Activated naive CD4-positive, alpha-beta T cell treated with anti-CD3 and anti-CD28 coated beads for 36 hours (primary cell): ENCODE data around the gene RFFL. TPM values are rescaled to one million over a fixed set of nuclear protein-coding genes. Genes with fewer than 3 reads are reported as not detected.

ENCODE experiments used
- CTCF ChIA-PET: fragments of 350-600 bp; sonication (Branson Sonifier 250); formaldehyde crosslinking; loops from one replicate; lab custom pipeline; 2021; ENCODE audit warnings: antibody characterized with exemption; lab: Charles Lee
- DNase-seq: peaks from one replicate; pipeline ENCODE4 v3.0.0-alpha.2; 2020
- H3K27ac Mint-ChIP-seq: one replicate; pipeline ENCODE4 v1.8.0; 2021; ENCODE audit warnings: mild to moderate bottlenecking, mixed read lengths
- H3K27me3 Mint-ChIP-seq: one replicate; pipeline ENCODE4 v1.8.0; 2021; ENCODE audit warnings: low read depth, mixed read lengths
- H3K36me3 Mint-ChIP-seq: one replicate; pipeline ENCODE4 v1.8.0; 2021; ENCODE audit warnings: low read depth, mixed read lengths
- H3K4me1 Mint-ChIP-seq: one replicate; pipeline ENCODE4 v1.8.0; 2021; ENCODE audit warnings: low read depth, mixed read lengths
- H3K4me3 Mint-ChIP-seq: one replicate; pipeline ENCODE4 v1.8.0; 2021; ENCODE audit warnings: mild to moderate bottlenecking, moderate library complexity, mixed read lengths
- H3K9me3 Mint-ChIP-seq: one replicate; pipeline ENCODE4 v1.8.0; 2021; ENCODE audit warnings: mixed read lengths
- intact Hi-C: fragments of 100-400 bp; cut with micrococcal nuclease; formaldehyde crosslinking; loops from one replicate; pipeline ENCODE4 v1.15.1; 2023
- total RNA-seq, 2 experiments: library from RNA; stranded (reverse); gene quantifications; one replicate each; pipeline ENCODE4 v1.2.3, GENCODE V29; 2021

RFFL gene
- total RNA-seq, 2 experiments from 2014 or later = 17.8 to 18.2 TPM

- H3K4me1 Mint-ChIP-seq = peaks cover 48% of the 10 kb centered on the region
- DNase-seq = peak; percentile 61
- peak overlapping the region; percentile 96 for H3K27ac Mint-ChIP-seq
- peaks cover under 1% of the 10 kb centered on the region for H3K36me3 Mint-ChIP-seq
- peak overlapping the region; percentile 85 for H3K4me3 Mint-ChIP-seq
- intact Hi-C loops = loop anchor here (1.0 to 2.0 kb wide), 10 partner anchors 26 to 497 kb away; partner anchors contain the start of genes AP2B1, CCT6B, LIG3 and NLE1
- H3K27me3 Mint-ChIP-seq = no peaks in the 10 kb centered on the region
- no peaks in the 10 kb centered on the region for H3K9me3 Mint-ChIP-seq
- CTCF ChIA-PET = interaction anchor here (0.6 to 2.3 kb wide), 37 partner anchors 12 to 547 kb away, joined by 3 to 25 read pairs (median 4); partner anchors contain the start of genes FNDC8, LIG3 and RFFL
Observed at GRCh38 chr17:35089586-35090296, 26.2 kb upstream of the RFFL start.

- intact Hi-C loops = loop anchor here (1.0 to 2.0 kb wide), 11 partner anchors 16 to 498 kb away; partner anchors contain the start of genes AP2B1, CCT6B, LIG3 and NLE1
- Mint-ChIP-seq H3K27ac (peak overlapping the region; percentile 96), H3K27me3 (no peaks in the 10 kb centered on the region), H3K36me3 (no peaks in the 10 kb centered on the region), H3K4me3 (peak overlapping the region; percentile 86), H3K4me1 (peaks cover 48% of the 10 kb centered on the region), H3K9me3 (no peaks in the 10 kb centered on the region)
- CTCF ChIA-PET = interaction anchor here (0.6 to 2.3 kb wide), 30 partner anchors 12 to 547 kb away, joined by 3 to 25 read pairs (median 4); partner anchors contain the start of genes FNDC8, LIG3 and RFFL
- DNase-seq = peak; percentile 89
Observed at GRCh38 chr17:35088881-35089585, 25.5 kb upstream of the RFFL start.

GRCh38 chr17:35088356-35088880 is 24.9 kb upstream of the RFFL start:
- Mint-ChIP-seq H3K4me3 (peak overlapping the region; percentile 86), H3K36me3 (no peaks in the 10 kb centered on the region), H3K27ac (peak overlapping the region; percentile 92), H3K9me3 (no peaks in the 10 kb centered on the region), H3K27me3 (no peaks in the 10 kb centered on the region), H3K4me1 (peaks cover 54% of the 10 kb centered on the region)
- intact Hi-C loops = loop anchor here (1.0 to 2.0 kb wide), 3 partner anchors 15 to 498 kb away; partner anchors contain the start of gene AP2B1
- no peak for DNase-seq
- CTCF ChIA-PET = no interaction called here

GRCh38 chr17:35087731-35088355 is 24.3 kb upstream of the RFFL start:
- Mint-ChIP-seq H3K9me3 (no peaks in the 10 kb centered on the region), H3K36me3 (no peaks in the 10 kb centered on the region), H3K27ac (peak overlapping the region; percentile 92), H3K4me1 (peaks cover 59% of the 10 kb centered on the region), H3K4me3 (peak overlapping the region; percentile 86), H3K27me3 (no peaks in the 10 kb centered on the region)
- DNase-seq = peak; percentile 56
- intact Hi-C loops = loop anchor here (1.0 to 2.0 kb wide), 3 partner anchors 15 to 499 kb away; partner anchors contain the start of gene AP2B1
- CTCF ChIA-PET = interaction anchor here (0.6 to 1.0 kb wide), 2 partner anchors 10 to 87 kb away, joined by 3 read pairs; no protein-coding TSS in a partner anchor

- peaks cover 67% of the 10 kb centered on the region for H3K4me1 Mint-ChIP-seq
Observed at GRCh38 chr17:35086931-35087573, 23.5 kb upstream of the RFFL start.

GRCh38 chr17:35086164-35086563 is 22.7 kb upstream of the RFFL start:
- CTCF ChIA-PET = interaction anchor here (0.9 to 1.7 kb wide), 3 partner anchors 12 to 64 kb away, joined by 3 to 7 read pairs (median 4); partner anchors contain the start of gene RFFL
- intact Hi-C loops = no loop called here
- no peak for DNase-seq
- no peaks in the 10 kb centered on the region for H3K36me3 Mint-ChIP-seq
- H3K4me1 Mint-ChIP-seq = peaks cover 73% of the 10 kb centered on the region
- no peak overlapping the region for H3K4me3 Mint-ChIP-seq
- H3K9me3 Mint-ChIP-seq = no peaks in the 10 kb centered on the region
- no peak overlapping the region for H3K27ac Mint-ChIP-seq
- H3K27me3 Mint-ChIP-seq = no peaks in the 10 kb centered on the region

More at GRCh38 chr17:35086931-35087573, 23.5 kb upstream of the RFFL start:
- intact Hi-C loops = no loop called here
- Mint-ChIP-seq H3K27me3 (no peaks in the 10 kb centered on the region), H3K4me3 (peak overlapping the region; percentile 86), H3K27ac (peak overlapping the region; percentile 92), H3K36me3 (no peaks in the 10 kb centered on the region), H3K9me3 (no peaks in the 10 kb centered on the region)
- CTCF ChIA-PET = interaction anchor here (0.6 to 1.0 kb wide), 2 partner anchors 10 to 86 kb away, joined by 3 read pairs; no protein-coding TSS in a partner anchor
- no peak for DNase-seq

GRCh38 chr17:35084987-35085386 is 21.5 kb upstream of the RFFL start:
- Mint-ChIP-seq H3K4me1 (peaks cover 77% of the 10 kb centered on the region), H3K27ac (no peak overlapping the region), H3K27me3 (no peaks in the 10 kb centered on the region), H3K36me3 (no peaks in the 10 kb centered on the region), H3K4me3 (no peak overlapping the region), H3K9me3 (no peaks in the 10 kb centered on the region)
- DNase-seq = peak; percentile 18
- CTCF ChIA-PET = interaction anchor here (1.7 kb wide), 1 partner anchor 10 kb away, joined by 7 read pairs; no protein-coding TSS in a partner anchor
- intact Hi-C loops = no loop called here

- no peaks in the 10 kb centered on the region for H3K27me3 Mint-ChIP-seq
- no peaks in the 10 kb centered on the region for H3K36me3 Mint-ChIP-seq
- no peak for DNase-seq
- peak overlapping the region; percentile 23 for H3K4me3 Mint-ChIP-seq
- no peaks in the 10 kb centered on the region for H3K9me3 Mint-ChIP-seq
- peaks cover 77% of the 10 kb centered on the region for H3K4me1 Mint-ChIP-seq
- CTCF ChIA-PET = interaction anchor here (1.5 kb wide), 1 partner anchor 64 kb away, joined by 3 read pairs; no protein-coding TSS in a partner anchor
- H3K27ac Mint-ChIP-seq = no peak overlapping the region
- intact Hi-C loops = no loop called here
Observed at GRCh38 chr17:35083071-35083470, 19.6 kb upstream of the RFFL start.

- H3K9me3 Mint-ChIP-seq = no peaks in the 10 kb centered on the region
- intact Hi-C loops = loop anchor here (1.0 kb wide), 3 partner anchors 9 to 36 kb away; partner anchors contain the start of gene RFFL
- DNase-seq = no peak
Observed at GRCh38 chr17:35082073-35082657, 18.7 kb upstream of the RFFL start.

GRCh38 chr17:35081638-35082037 is 18.1 kb upstream of the RFFL start:
- H3K27me3 Mint-ChIP-seq = no peaks in the 10 kb centered on the region
- no peaks in the 10 kb centered on the region for H3K9me3 Mint-ChIP-seq
- intact Hi-C loops = loop anchor here (1.0 kb wide), 3 partner anchors 8 to 35 kb away; partner anchors contain the start of gene RFFL
- peaks cover 74% of the 10 kb centered on the region for H3K4me1 Mint-ChIP-seq
- CTCF ChIA-PET = no interaction called here
- H3K4me3 Mint-ChIP-seq = no peak overlapping the region
- no peak for DNase-seq
- H3K36me3 Mint-ChIP-seq = no peaks in the 10 kb centered on the region
- H3K27ac Mint-ChIP-seq = no peak overlapping the region

More at GRCh38 chr17:35082073-35082657, 18.7 kb upstream of the RFFL start:
- peaks cover 76% of the 10 kb centered on the region for H3K4me1 Mint-ChIP-seq
- H3K27me3 Mint-ChIP-seq = no peaks in the 10 kb centered on the region
- no peaks in the 10 kb centered on the region for H3K36me3 Mint-ChIP-seq
- H3K27ac Mint-ChIP-seq = peak overlapping the region; percentile 57
- CTCF ChIA-PET = interaction anchor here (1.0 to 1.5 kb wide), 2 partner anchors 60 to 63 kb away, joined by 3 to 4 read pairs; no protein-coding TSS in a partner anchor
- peak overlapping the region; percentile 4 for H3K4me3 Mint-ChIP-seq
